Measurements from ENCODE around the gene PIWIL4.

- TF ChIP-seq CTCF (IDR thresholded peaks at IDR 0.05; ENCODE audit: poor library complexity, severe bottlenecking) (no peak), EZH2 (IDR thresholded peaks at IDR 0.05; ENCODE audit: borderline replicate concordance, insufficient read depth, low read length, poor library complexity, severe bottlenecking) (no peak), TAF1 (IDR thresholded peaks at IDR 0.05; ENCODE audit: low read depth) (no peak)
These were observed 16.7 kb upstream of the PIWIL4 start for GRCh38 chr11:94550513-94550912.
